Measurements from ENCODE around the gene ARHGEF39. TPM values are rescaled to one million over a fixed set of nuclear protein-coding genes. Genes with fewer than 3 reads are reported as not detected.

ARHGEF39 gene
- polyA plus RNA-seq, 3 donors: 0.13 to 0.53 (median 0.42) TPM

DNA sequence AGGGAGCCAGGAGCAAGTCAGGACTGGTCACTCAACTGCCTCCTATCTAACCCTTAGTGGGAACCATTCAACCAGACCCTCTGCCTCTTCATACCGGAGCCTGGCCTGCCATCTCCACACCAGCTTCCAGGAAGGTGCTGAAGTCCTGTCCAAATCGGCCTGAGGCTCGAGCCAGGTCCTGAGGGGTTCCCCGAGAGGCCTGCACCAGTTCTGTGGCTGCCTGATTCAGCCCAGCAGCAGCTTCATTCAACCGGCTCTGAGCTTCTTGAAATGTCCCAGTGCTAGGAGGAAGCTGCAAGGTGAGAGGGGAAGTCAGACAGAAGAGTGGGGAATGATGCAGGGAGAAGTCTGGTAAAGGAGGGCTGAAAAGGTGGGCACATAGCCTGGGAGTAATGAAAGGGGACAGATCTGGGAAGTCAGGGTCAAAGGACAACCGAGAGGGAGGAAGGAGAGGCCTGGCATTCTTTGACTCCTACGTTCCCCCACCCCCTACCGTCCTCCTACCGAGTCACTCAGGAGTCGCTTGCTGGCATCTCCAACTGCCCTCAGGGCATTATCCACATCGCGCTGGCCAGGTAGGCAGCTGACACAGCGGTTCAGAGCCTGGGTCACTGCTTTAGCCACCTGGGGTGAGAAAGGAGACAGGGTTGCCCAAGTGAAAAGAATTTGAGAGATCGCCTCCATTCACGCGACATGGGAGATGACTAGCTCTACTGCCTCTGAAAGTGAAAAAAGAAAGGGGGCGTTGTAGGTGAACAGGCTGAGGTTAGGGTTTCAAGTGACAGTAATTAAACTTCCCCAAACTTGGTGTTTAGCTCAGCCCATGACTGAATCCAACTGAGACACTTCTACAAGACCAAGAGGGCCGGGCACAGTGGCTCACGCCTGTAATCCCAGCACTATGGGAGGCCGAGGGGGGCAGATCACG is 46.8 kb upstream of the ARHGEF39 start:
- Mint-ChIP-seq H3K4me1 (no peaks in the 10 kb centered on the region), H3K9me3 (no peaks in the 10 kb centered on the region), H3K36me3 (peaks cover 0 to 90% of the 10 kb centered on the region in 2 donors), H3K27ac (peak overlapping the region in 2 of 7 donors; percentile 6 to 57), H3K27me3 (ENCODE audit: low read depth in 3 of 3) (peaks cover 0 to 2% (median 0%) of the 10 kb centered on the region in 3 donors), H3K4me3 (no peak overlapping the region)
- H3K27me3 ChIP-seq (ENCODE audit: control insufficient read depth in 2 of 2, insufficient read depth in 2 of 2, low read length in 2 of 2): no peaks in the 10 kb centered on the region
- H3K9ac ChIP-seq (ENCODE audit: insufficient read depth, low read length, poor library complexity, severe bottlenecking): no peak overlapping the region
- TF ChIP-seq, protein P1, sequence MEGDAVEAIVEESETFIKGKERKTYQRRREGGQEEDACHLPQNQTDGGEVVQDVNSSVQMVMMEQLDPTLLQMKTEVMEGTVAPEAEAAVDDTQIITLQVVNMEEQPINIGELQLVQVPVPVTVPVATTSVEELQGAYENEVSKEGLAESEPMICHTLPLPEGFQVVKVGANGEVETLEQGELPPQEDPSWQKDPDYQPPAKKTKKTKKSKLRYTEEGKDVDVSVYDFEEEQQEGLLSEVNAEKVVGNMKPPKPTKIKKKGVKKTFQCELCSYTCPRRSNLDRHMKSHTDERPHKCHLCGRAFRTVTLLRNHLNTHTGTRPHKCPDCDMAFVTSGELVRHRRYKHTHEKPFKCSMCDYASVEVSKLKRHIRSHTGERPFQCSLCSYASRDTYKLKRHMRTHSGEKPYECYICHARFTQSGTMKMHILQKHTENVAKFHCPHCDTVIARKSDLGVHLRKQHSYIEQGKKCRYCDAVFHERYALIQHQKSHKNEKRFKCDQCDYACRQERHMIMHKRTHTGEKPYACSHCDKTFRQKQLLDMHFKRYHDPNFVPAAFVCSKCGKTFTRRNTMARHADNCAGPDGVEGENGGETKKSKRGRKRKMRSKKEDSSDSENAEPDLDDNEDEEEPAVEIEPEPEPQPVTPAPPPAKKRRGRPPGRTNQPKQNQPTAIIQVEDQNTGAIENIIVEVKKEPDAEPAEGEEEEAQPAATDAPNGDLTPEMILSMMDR (IDR thresholded peaks at IDR 0.05): no peak
- H3K36me3 ChIP-seq (replicated peaks in 1 of 2; ENCODE audit: control insufficient read depth in 1 of 2, insufficient read depth in 2 of 2, low read length in 2 of 2): peaks cover 93 to 99% of the 10 kb centered on the region in 2 donors
- peaks cover 97% of the 10 kb centered on the region for H4K20me1 ChIP-seq (ENCODE audit: insufficient read depth, low read length)
- H3K4me2 ChIP-seq (replicated peaks; ENCODE audit: extremely low read depth, low read length, poor library complexity, severe bottlenecking): no peak overlapping the region
- WGBS (ENCODE audit: insufficient coverage): 95% methylated on average over 12 of the region's 21 CpGs
- no peak for DNase-seq
- H3K4me3 ChIP-seq (replicated peaks in 1 of 3; ENCODE audit: low read depth in 2 of 3, low read length in 3 of 3): no peak overlapping the region
- peaks cover 7% of the 10 kb centered on the region for H3K79me2 ChIP-seq (ENCODE audit: insufficient read depth, low read length)
- no peaks in the 10 kb centered on the region for H3K4me1 ChIP-seq (ENCODE audit: control insufficient read depth in 1 of 2, insufficient read depth in 2 of 2, low read length in 2 of 2)
- no peaks in the 10 kb centered on the region for H3K9me3 ChIP-seq (replicated peaks in 1 of 2; ENCODE audit: control insufficient read depth in 1 of 2, insufficient read depth in 1 of 2, low read length in 2 of 2)
- H2AFZ ChIP-seq (ENCODE audit: insufficient read depth, low read depth, low read length, poor library complexity, severe bottlenecking): no peak overlapping the region
- intact Hi-C loops (cut with micrococcal nuclease): no loop called here
- H3K27ac ChIP-seq (ENCODE audit: low read depth in 1 of 2, low read length in 2 of 2): peak overlapping the region in 1 of 2 donors; percentile 4

DNA sequence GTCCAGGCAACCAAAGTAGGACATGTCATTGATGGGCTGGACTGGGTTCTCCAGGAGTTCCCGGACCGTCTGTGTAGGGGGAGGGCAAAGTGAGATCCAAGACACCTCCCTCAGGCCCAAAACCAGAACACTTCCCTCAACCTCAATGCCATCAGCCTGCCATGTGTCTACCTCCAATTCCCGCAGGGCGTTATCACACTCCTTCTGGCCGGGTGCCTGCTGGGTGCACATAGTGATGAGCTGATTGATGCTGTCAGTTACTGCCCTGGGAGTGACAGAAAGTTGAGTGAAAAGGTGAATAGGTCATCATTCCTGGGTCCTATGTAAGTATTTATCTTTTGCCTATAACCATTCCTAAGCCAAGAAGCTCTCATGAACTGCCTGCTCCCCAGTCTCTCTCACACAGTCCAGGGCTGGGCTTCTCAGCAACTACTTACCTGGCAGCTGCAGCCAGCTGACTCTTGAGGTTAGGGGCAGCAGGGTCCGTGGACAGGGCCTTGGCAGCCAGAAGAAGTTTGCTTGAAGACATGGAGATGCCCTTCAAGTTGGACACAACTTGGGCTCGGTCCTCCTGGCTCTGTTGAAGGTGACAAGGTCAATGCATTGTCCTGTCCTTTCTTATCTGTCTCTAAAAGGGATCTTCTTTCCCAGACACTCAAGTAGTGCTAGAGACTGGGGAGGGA is 46.0 kb upstream of the ARHGEF39 start:
- Mint-ChIP-seq H3K27ac (peak overlapping the region in 3 of 7 donors; percentile 32 to 42 (median 38)), H3K4me1 (no peaks in the 10 kb centered on the region), H3K27me3 (ENCODE audit: low read depth in 3 of 3) (peaks cover 0 to 2% (median 0%) of the 10 kb centered on the region in 3 donors), H3K9me3 (no peaks in the 10 kb centered on the region), H3K4me3 (no peak overlapping the region), H3K36me3 (peaks cover 0 to 90% of the 10 kb centered on the region in 2 donors)
- intact Hi-C loops (cut with micrococcal nuclease): no loop called here
- peak overlapping the region in 1 of 2 donors; percentile 4 for H3K27ac ChIP-seq (ENCODE audit: low read depth in 1 of 2, low read length in 2 of 2)
- H3K79me2 ChIP-seq (ENCODE audit: insufficient read depth, low read length): peaks cover 7% of the 10 kb centered on the region
- WGBS (ENCODE audit: insufficient coverage): 88% methylated on average over 1 of the region's 7 CpGs
- DNase-seq: no peak
- H3K4me2 ChIP-seq (replicated peaks; ENCODE audit: extremely low read depth, low read length, poor library complexity, severe bottlenecking): no peak overlapping the region
- no peak overlapping the region for H2AFZ ChIP-seq (ENCODE audit: insufficient read depth, low read depth, low read length, poor library complexity, severe bottlenecking)
- H3K4me3 ChIP-seq (replicated peaks in 1 of 3; ENCODE audit: low read depth in 2 of 3, low read length in 3 of 3): no peak overlapping the region
- H3K4me1 ChIP-seq (ENCODE audit: control insufficient read depth in 1 of 2, insufficient read depth in 2 of 2, low read length in 2 of 2): no peaks in the 10 kb centered on the region
- H4K20me1 ChIP-seq (ENCODE audit: insufficient read depth, low read length): peaks cover 97% of the 10 kb centered on the region
- H3K36me3 ChIP-seq (replicated peaks in 1 of 2; ENCODE audit: control insufficient read depth in 1 of 2, insufficient read depth in 2 of 2, low read length in 2 of 2): peaks cover 93 to 99% of the 10 kb centered on the region in 2 donors
- H3K9me3 ChIP-seq (replicated peaks in 1 of 2; ENCODE audit: control insufficient read depth in 1 of 2, insufficient read depth in 1 of 2, low read length in 2 of 2): no peaks in the 10 kb centered on the region
- H3K27me3 ChIP-seq (ENCODE audit: control insufficient read depth in 2 of 2, insufficient read depth in 2 of 2, low read length in 2 of 2): no peaks in the 10 kb centered on the region
- H3K9ac ChIP-seq (ENCODE audit: insufficient read depth, low read length, poor library complexity, severe bottlenecking): no peak overlapping the region
- TF ChIP-seq, protein P1 (IDR thresholded peaks at IDR 0.05): no peak
